GM12878 (cell line): ENCODE measurements around the gene RAPGEF4. TPM values are rescaled to one million over a fixed set of nuclear protein-coding genes. Genes with fewer than 3 reads are reported as not detected.

Experiments used
- ATAC-seq: fragments of 200-7000 bp; cut with Tn5 transposase; 3 replicates; pipeline ENCODE4 v1.9.1; 2020; ENCODE audit warnings: mild to moderate bottlenecking, moderate library complexity
- BruUV-seq: library from RNA; stranded (reverse); fragments of 400-500 nt; replicated peaks from 2 replicates; lab custom pipeline; 2021; lab: Mats Ljungman, UMichigan
- CTCF ChIA-PET: fragments of 300-600 bp; sonication (Branson Sonifier 250); formaldehyde crosslinking; extraction: SDS; loops from one replicate; lab custom pipeline; 2021; ENCODE audit warnings: inconsistent platforms; lab: Yijun Ruan, JAX
- POLR2A ChIA-PET: fragments of 350-600 bp; formaldehyde crosslinking; extraction: SDS; loops from one replicate; lab custom pipeline; 2021; ENCODE audit warnings: inconsistent platforms; lab: Charles Lee
- RAD21 ChIA-PET: fragments of 300-600 bp; sonication (Branson Sonifier 250); formaldehyde crosslinking; loops from one replicate; lab custom pipeline; 2023; ENCODE audit warnings: antibody characterized with exemption; ENCODE audit not compliant: unreplicated experiment; lab: Charles Lee
- SMC1A ChIA-PET: fragments of 300-600 bp; sonication (Branson Sonifier 250); formaldehyde crosslinking; loops from one replicate; lab custom pipeline; 2023; ENCODE audit not compliant: unreplicated experiment, uncharacterized antibody; lab: Charles Lee
- DNase-seq: peaks from one replicate; pipeline ENCODE4 v3.0.0-alpha.2; 2011; ENCODE audit warnings: low read depth, low spot score
- FAIRE-seq: peaks from 3 replicates; lab custom pipeline; 2011; peaks lifted over from hg19 to GRCh38; lab: Jason Lieb, UNC
- H2AFZ ChIP-seq: 2 replicates; pipeline ENCODE4 v1.6.0; 2011; ENCODE audit warnings: low read depth, low read length, control low read depth; ENCODE audit not compliant: control insufficient read depth
- H3K27ac ChIP-seq: 2 replicates; pipeline ENCODE4 v1.5.1; 2011; ENCODE audit warnings: control low read depth; ENCODE audit not compliant: control insufficient read depth, insufficient read depth
- H3K27me3 ChIP-seq, 2 experiments: replicated peaks in 1 of 2; 2 replicates each; pipeline versions ENCODE4 v1.6.0 to v1.6.1; 2011; ENCODE audit warnings: low read length in 1 of 2; ENCODE audit not compliant: control insufficient read depth in 2 of 2, insufficient read depth in 2 of 2
- H3K36me3 ChIP-seq, 2 experiments: 2 replicates each; pipeline ENCODE4 v1.5.1; 2011; ENCODE audit warnings: low read length in 1 of 2; ENCODE audit not compliant: control insufficient read depth in 2 of 2, insufficient read depth in 2 of 2
- H3K4me1 ChIP-seq: 2 replicates; pipeline ENCODE4 v1.6.1; 2011; ENCODE audit warnings: mild to moderate bottlenecking, low read length, moderate library complexity, mixed read lengths; ENCODE audit not compliant: control insufficient read depth, insufficient read depth
- H3K4me2 ChIP-seq: 2 replicates; pipeline ENCODE4 v1.6.0; 2011; ENCODE audit warnings: control low read depth; ENCODE audit not compliant: control insufficient read depth, insufficient read depth
- H3K4me3 ChIP-seq: fragments of 200-600 bp; sonication (generic); 2 replicates; pipeline ENCODE4 v1.5.1; 2016
- H3K79me2 ChIP-seq: 2 replicates; pipeline ENCODE4 v1.6.0; 2011; ENCODE audit warnings: low read length; ENCODE audit not compliant: control insufficient read depth, insufficient read depth
- H3K9ac ChIP-seq: 2 replicates; pipeline ENCODE4 v1.8.0; 2011; ENCODE audit warnings: low read length, control low read depth, mixed read lengths; ENCODE audit not compliant: control insufficient read depth, insufficient read depth
- H3K9me3 ChIP-seq: replicated peaks from 3 replicates; pipeline ENCODE4 v1.5.1; 2011; ENCODE audit warnings: mild to moderate bottlenecking, low read length; ENCODE audit not compliant: control insufficient read depth, insufficient read depth
- H4K20me1 ChIP-seq: 2 replicates; pipeline ENCODE4 v1.6.0; 2011; ENCODE audit not compliant: control insufficient read depth, insufficient read depth
- ATF7 ChIP-seq: fragments of 450-650 bp; IDR thresholded peaks from 2 replicates; pipeline ENCODE4 v1.6.1; 2016; ENCODE audit warnings: low read depth, mild to moderate bottlenecking
- BCLAF1 ChIP-seq: fragments of 450-650 bp; IDR thresholded peaks from 2 replicates; pipeline ENCODE4 v1.6.1; 2017; ENCODE audit warnings: antibody characterized with exemption, mild to moderate bottlenecking, moderate library complexity
- GATAD2B ChIP-seq: fragments of 450-650 bp; conservative IDR thresholded peaks from 2 replicates; pipeline ENCODE4 v1.6.1; 2017; ENCODE audit warnings: low read depth, mild to moderate bottlenecking, moderate library complexity
- HDAC2 ChIP-seq: fragments of 200-600 bp; sonication (generic); IDR thresholded peaks from 2 replicates; pipeline ENCODE4 v1.6.1; 2017
- IRF4 ChIP-seq: IDR thresholded peaks from 2 replicates; pipeline ENCODE4 v1.6.1; 2011; ENCODE audit warnings: low read depth, low read length
- MAX ChIP-seq: IDR thresholded peaks from 2 replicates; pipeline ENCODE4 v1.6.1; 2012; ENCODE audit warnings: low read depth, low read length, improper control_type of control experiment
- RCOR1 ChIP-seq: conservative IDR thresholded peaks from 2 replicates; pipeline ENCODE4 v1.6.1; 2012; ENCODE audit warnings: low read depth, low read length, improper control_type of control experiment
- RELB ChIP-seq: fragments of 450-650 bp; IDR thresholded peaks from 2 replicates; pipeline ENCODE4 v1.6.1; 2017; ENCODE audit warnings: low read depth, mild to moderate bottlenecking, moderate library complexity
- REST ChIP-seq: IDR thresholded peaks from 2 replicates; pipeline ENCODE4 v1.6.1; 2012; ENCODE audit warnings: mild to moderate bottlenecking, low read depth, low read length
- WRNIP1 ChIP-seq: IDR thresholded peaks from 2 replicates; pipeline ENCODE4 v1.6.1; 2011; ENCODE audit warnings: low read depth, low read length, improper control_type of control experiment, borderline replicate concordance
- WGBS: methylation state at CpG from one replicate; pipeline ENCODE4 v1.1.6; 2016; ENCODE audit warnings: low lambda C conversion rate; ENCODE audit not compliant: insufficient replicate concordance, insufficient coverage; ENCODE audit errors: missing lambda C conversion rate; 5-methylcytosine and 5-hydroxymethylcytosine counted together
- in situ Hi-C: fragments of 300-500 bp; cut with MboI; formaldehyde crosslinking; loops from 9 replicates; pipeline ENCODE4 v1.14.3; 2018; ENCODE audit warnings: mixed read lengths
- intact Hi-C: fragments of 100-400 bp; cut with micrococcal nuclease; formaldehyde crosslinking; loops from one replicate; pipeline ENCODE4 v1.14.2; 2022; ENCODE audit not compliant: unreplicated experiment
- polyA plus RNA-seq, 11 experiments: library from polyadenylated mRNA; depleted of rRNA in 4 of 11; unstranded in 6 of 11; stranded (reverse) in 5 of 11; fragments of >200 nt; fragmentation: Nextera tagmentation in 4 of 11; fragmentation: Illumina TruSeq in 1 of 11; extraction: Ambion mirVana in 4 of 11; extraction: Trizol in 1 of 11; gene quantifications; 1 replicate in 1 of 11; 2 replicates in 10 of 11; pipeline versions ENCODE4 v1.2.1 to v1.2.3, GENCODE V29; 2011 to 2016; ENCODE audit warnings: inconsistent platforms in 2 of 11, missing spikeins in 2 of 11, low read depth in 1 of 11
- total RNA-seq, 4 experiments: library from RNA; depleted of rRNA in 3 of 4; stranded (reverse); fragments of >200 nt in 3 of 4; fragmentation: Illumina TruSeq in 1 of 4; extraction: Trizol in 1 of 4; gene quantifications; 2 replicates each; pipeline versions ENCODE4 v1.2.1 to v1.2.3, GENCODE V29; 2013 to 2021

The RAPGEF4 gene
- total and polyA plus RNA-seq, 10 of the 15 experiments (the other 5 are each of a cell fraction or from before 2014, with no cell fraction given), result 0.18 TPM; not detected in 8

- intact Hi-C loops, result no loop called here
These were observed 98.3 kb downstream of the RAPGEF4 start for GRCh38 chr2:172833898-172834297.

More at GRCh38 chr2:172833898-172834297, 98.3 kb downstream of the RAPGEF4 start:
- H3K27me3 ChIP-seq, result no peaks in the 10 kb centered on the region
- no peak for DNase-seq
- H3K79me2 ChIP-seq, result no peaks in the 10 kb centered on the region
- no peak overlapping the region for H3K9ac ChIP-seq
- H3K4me2 ChIP-seq, result no peak overlapping the region
- ChIA-PET RAD21 (no interaction called here), CTCF (no interaction called here), SMC1A (no interaction called here), POLR2A (no interaction called here)
- no peak overlapping the region for H3K4me3 ChIP-seq
- TF ChIP-seq ATF7, result no peak
- no peak for TF ChIP-seq MAX
- TF ChIP-seq GATAD2B, result no peak
- no peak for TF ChIP-seq REST
- TF ChIP-seq RCOR1, result no peak
- TF ChIP-seq IRF4, result no peak
- no peak for TF ChIP-seq WRNIP1
- no peak for TF ChIP-seq BCLAF1
- TF ChIP-seq RELB, result no peak
- TF ChIP-seq HDAC2, result no peak
- H3K27ac ChIP-seq, result no peak overlapping the region
- no peak for FAIRE-seq
- in situ Hi-C loops, result no loop called here
- no peak for ATAC-seq
- no peaks in the 10 kb centered on the region for H3K36me3 ChIP-seq
- no peaks in the 10 kb centered on the region for H3K4me1 ChIP-seq
- no peaks in the 10 kb centered on the region for H4K20me1 ChIP-seq
- H3K9me3 ChIP-seq, result no peaks in the 10 kb centered on the region
- no TSS peak for BruUV-seq
- 4% methylated on average over 2 of the region's 2 CpGs for WGBS
- H2AFZ ChIP-seq, result no peak overlapping the region
